Dermis microvascular lymphatic vessel endothelial cell (primary cell): ENCODE data around the gene LRRC51. TPM values are rescaled to one million over a fixed set of nuclear protein-coding genes. Genes with fewer than 3 reads are reported as not detected.

ENCODE experiments used
- DNase-seq, 2 donors: peaks; one replicate each; pipeline versions ENCODE4 v3.0.0 to v3.0.0-alpha.2; 2010; ENCODE audit warnings: low read depth in 2 of 2
- total RNA-seq: library from RNA; depleted of rRNA; stranded (reverse); fragments of >200 nt; gene quantifications from 2 replicates; pipeline ENCODE4 v1.2.1, GENCODE V29; 2014

LRRC51 gene
- total RNA-seq, 1 donor from 2014 or later = 3.2 TPM

DNA sequence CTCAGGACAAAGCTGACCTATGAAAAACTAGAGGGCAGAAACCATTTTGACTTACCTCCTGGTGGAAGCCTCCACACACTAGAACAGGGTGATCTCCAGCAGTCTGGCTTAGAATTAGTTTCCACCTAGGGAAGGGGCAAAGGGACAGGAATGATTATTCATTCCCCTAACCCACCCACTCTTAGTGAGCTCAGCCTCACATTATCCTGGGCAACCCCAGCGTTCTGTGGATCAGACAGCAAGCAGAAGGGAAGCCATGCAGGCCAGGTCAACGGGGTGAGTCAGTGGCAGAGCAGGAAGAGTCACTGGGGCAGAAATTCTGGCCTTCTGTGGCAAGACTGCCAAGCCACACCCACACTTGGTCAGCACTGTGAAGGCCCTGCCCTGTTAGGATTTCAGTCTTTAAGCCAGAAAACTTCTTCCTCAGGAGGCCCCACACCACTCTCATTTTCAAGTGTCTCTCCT lies 10.8 kb upstream of the LRRC51 start:
- DNase-seq = peak; percentile 11 to 85

GRCh38 chr11:72070491-72070890 lies 10.2 kb upstream of the LRRC51 start:
- no peak for DNase-seq

GRCh38 chr11:72072348-72072747 lies 8.3 kb upstream of the LRRC51 start:
- DNase-seq = peak in 1 of 2 donors; percentile 83

GRCh38 chr11:72075109-72075508 lies 5.5 kb upstream of the LRRC51 start:
- DNase-seq = no peak

GRCh38 chr11:72075756-72076155 lies 4.9 kb upstream of the LRRC51 start:
- no peak for DNase-seq

DNA sequence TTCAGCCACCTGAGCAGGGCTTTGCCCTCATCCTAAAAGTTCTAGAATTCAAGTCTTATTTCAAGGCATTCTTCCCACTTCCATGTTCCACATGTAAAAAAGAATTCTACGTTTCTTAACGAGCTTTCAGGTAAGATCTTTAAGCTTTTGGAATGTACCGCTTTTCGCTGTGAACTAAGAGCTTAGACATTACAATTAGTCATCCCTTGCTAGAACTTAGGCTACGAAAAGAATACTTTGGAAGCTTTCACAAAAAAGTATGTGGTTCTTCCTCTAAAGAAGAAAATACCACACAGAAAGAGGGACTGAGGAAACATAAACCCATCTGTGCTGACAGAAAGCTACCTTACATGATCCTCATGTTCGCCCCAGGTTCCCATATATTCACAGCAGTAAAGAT lies 2.2 kb upstream of the LRRC51 start:
- no peak for DNase-seq

DNA sequence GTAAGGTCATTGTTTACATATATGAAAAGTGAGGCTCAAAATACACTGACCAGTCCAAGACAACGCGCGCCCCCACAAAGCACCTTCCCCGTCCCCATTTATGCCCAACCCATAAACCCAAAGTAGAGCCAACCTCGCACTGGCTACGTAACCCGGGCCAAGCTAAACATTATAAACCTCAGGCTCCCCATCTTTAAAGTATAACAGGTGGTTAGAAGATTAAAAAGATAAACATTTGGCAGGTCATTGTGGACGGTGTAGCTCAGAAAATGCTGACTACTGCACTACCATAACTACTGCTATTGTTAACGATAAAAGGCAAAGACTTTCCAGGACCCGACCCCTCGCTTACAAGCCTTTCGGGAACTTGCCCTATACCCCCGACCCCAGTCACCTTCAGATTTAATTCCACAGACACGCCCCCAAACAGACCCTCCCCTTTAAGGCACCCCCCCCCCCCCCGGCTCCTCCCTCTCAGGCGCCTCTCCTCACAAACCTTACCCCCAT lies 778 bp upstream of the LRRC51 start:
- no peak for DNase-seq

DNA sequence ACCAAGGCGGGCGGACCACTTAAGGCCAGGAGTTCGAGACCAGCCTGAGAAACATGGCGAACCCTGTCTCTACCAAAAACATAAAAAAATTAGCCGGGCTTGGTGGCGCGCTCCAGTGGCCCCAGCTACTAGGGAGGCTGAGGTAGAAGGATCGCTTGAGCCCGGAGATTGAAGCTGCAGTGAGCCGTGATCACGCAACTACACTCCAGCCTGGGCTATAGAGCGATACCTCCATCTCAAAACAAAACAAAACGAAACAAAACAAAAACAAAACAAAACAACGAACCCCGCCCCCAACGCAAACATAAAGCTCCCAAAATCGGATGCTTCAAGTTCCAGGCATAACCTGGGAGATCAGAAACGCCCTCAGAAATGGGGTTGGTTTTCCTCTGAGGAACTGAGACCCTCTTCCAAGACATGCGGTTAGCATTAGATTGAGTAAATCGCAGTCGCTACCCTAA lies 564 bp downstream of the LRRC51 start:
- no peak for DNase-seq

DNA sequence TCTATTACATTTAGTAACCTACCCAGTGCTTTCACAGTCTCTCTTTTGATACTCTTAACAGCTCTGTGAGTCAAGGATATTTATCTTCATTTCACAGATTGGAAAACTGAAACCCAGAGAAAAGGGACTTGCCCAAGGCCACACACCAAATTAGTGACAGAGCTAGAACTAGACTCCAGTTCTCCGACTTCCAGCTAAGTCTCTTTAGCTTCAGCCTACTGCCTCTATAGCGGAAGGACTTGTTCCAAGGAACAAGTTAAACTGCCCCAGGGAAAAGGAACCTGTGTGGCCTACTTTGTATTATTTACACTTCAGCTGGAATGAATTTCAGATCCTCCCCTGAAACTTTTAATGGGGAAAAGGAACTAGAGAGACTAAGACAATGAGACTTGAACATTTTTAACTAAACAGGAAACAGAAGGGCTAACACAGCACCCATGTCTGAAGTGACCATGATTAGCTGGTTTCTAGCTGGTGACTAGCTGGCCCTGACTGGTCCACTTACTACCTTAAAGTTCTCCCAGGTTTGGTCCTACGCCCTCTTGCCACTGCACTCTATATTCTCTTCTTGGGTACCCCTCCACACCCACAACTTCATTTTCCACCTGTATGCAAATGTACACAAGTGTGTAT lies 1.3 kb downstream of the LRRC51 start:
- DNase-seq = no peak

GRCh38 chr11:72083414-72083813 lies 2.8 kb downstream of the LRRC51 start:
- no peak for DNase-seq

GRCh38 chr11:72084076-72084475 lies 3.4 kb downstream of the LRRC51 start:
- DNase-seq = no peak

DNA sequence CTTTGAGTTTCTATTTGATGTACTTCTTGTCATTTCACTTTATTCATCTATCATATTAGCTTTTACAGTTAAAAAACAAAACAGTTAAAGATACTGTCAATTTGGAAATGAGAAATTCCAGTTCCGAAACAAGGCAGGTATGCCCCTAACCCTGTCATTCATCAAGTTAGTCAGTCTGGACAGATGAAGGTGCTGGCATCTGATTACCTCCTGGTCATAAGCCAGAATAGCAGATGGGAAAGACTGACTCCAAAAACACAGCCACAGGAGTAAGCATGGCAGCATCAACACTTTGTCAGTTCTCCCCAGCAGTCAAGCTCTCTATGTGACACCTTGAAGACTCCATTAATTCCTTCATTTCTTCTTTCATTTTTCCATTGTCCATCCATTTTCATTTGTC lies 4.3 kb downstream of the LRRC51 start:
- no peak for DNase-seq

DNA sequence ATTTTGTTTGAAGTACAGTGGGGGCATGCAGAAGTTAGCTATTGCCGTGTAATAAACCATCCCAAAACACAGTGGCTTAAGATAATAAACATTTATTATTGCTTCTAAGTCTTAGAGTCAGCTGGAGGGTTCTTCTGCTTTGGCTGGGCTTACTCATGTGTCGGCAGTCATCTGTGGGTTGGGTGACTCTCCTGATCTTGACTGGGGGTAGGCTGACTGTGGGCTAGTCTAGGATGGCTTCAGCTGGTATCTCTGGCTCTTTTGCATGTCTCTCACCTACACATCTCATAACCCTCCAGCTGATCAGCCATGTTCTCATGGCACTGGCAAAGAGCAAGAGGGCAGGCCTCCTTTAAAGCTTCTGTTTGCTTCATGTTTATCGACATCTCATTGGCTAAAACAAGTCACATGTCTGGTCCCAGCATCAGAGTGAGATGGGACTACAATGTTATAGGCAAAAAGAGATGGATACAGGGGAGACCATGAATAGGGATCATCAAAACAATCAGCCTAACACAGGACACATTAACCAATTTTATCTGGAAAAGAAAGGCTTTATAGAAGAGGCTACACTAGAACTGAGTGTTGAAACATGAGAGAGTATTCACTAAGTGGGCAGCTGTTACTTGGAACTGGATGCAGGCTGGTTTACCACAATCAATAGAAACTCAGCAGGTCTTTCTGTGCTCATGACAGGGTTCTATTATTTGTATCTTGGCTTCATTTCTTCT lies 5.1 kb downstream of the LRRC51 start:
- DNase-seq = no peak

DNA sequence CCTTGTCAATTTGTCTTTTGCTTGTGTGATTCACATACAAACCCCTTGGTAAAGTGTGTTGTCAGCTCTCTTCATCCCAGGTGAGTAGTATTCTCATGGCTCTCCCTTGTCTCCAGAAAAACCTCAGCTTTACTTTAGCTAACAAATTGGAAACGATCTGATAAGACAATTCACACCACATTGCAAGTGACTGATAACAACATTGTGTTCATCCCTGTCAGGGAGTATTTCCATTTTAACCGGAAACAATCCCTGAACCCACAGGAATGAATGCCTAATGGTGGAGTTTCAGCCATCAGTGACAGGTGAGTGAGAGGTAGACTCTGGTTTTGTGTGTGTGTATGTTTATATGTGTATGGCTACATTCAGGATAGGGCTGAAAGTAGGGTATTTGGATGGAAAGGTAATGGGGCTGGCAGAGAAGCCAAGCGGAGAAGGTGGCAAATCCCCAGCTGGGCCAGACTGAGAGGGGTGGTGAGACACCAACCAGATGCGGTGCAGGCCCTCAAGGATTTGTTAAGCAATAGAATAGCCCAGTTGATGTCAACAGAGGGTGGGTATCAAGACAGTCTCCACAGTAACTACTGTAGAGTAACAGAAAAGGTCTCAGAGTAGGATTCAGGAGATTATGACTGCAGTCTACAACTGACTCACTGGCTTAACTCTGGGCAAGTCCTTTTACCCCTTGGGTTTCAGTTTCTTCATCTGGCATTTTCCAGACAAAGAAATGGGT lies 7.6 kb downstream of the LRRC51 start:
- DNase-seq = no peak

DNA sequence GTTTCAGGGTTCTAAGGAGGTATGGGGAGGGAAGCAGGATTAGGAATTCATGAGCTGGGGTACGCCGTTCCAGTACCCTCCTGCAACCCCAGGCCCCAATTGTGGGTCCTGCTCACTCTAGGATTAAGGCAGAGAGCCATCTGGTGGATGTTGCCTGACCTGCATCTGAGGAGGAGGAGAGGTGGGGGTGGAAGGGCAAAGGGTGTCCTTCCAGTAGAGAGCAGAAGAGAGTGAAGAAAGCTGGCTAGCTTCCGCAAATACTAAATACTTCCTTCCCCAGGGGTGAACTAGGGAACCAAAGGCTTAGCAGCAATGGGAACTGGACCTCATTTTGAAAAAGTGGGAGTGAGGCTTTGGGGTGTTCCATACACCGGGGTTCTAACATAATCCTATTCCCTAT lies 10.6 kb downstream of the LRRC51 start:
- DNase-seq = peak; percentile 30 to 65

DNA sequence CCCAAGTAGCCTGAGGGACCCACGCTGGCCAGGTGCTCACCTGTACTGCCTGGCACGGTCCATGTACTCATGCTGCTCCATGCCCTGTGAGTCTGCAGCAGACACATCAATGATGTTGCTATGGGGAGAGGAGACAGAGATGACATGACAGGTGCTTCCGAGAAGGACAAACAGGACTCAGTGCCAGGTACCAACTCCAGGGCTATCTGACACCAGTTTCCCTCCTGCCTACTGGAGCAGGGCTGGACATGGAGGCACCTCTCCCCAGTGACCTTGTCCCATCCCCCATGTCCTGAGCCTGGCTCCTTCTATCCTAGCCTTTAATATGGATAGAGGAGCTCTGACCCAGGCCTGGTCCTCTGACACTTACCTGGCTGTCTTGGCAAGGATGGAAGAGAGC lies 18.1 kb downstream of the LRRC51 start:
- DNase-seq = no peak

DNA sequence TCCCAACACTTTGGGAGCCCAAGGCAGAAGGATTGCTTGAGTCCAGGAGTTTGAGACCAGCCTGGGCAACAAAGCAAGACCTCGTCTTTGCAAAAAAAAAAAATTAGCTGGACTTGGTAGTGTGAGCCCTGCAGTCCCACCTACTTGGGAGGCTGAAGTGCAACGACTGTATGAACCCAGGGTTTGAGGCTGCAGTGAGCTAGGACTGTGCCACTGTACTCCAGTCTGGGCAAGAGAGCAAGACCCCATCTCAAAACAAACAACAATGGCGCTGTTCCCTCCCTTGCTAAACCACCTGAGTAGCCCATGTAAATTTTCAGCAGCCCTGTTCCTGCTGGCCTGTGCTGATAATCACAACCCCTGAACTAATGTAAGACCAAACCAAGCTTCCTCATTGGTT lies 19.4 kb downstream of the LRRC51 start:
- DNase-seq = no peak

DNA sequence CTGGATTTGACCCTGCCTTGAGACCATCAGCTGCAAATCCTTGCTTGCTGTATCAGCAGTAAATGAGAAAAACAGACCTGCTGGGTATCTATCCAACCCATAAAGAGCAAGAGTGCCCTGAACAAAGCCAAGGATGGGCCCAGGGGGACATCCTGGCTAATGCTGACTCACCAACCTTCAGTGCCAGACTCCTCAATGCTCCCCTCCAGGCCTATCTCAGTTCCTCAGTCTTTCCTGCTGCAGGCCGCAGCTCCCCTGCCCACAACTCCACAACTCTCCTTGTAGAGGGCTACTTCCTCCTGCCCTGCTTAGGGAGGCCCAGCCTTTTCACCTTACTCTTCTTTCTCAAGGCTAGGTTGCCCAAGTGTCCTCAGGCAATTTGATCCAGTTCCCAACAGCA lies 19.8 kb downstream of the LRRC51 start:
- peak in 1 of 2 donors; percentile 36 for DNase-seq

- DNase-seq = no peak
Measured at GRCh38 chr11:72102162-72102561, 21.5 kb downstream of the LRRC51 start.

DNA sequence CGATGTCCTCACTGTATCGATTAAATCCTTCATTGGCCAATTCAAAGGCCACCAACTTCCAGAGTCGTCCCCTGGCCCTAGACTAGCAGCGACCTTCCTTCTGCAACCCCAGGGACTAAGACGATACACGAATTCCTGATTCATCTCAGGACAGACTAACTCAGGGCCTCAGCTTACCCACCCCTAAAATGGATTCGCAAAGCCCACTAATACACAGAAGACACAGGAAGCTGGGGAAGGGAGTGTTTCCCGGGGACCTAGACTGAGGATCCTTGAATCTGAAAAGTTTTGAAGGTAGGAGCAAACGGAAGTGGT lies 21.9 kb downstream of the LRRC51 start:
- DNase-seq = no peak

- DNase-seq = peak; percentile 99
Measured at GRCh38 chr11:72102946-72103753, 22.5 kb downstream of the LRRC51 start, which contains the start of gene LAMTOR1. Gene LAMTOR1, minus strand, starts transcription at chr11:72103297. Its CDS starts 73 bp downstream, at chr11:72103224.
